GM12865 (cell line): ENCODE measurements around the gene C6orf89.
"Not testable (repeated sequence)": the region's sequence is repeated elsewhere in the genome, so short reads cannot be mapped to it uniquely, and the experiment has no call there.

Experiments
- DNase-seq: peaks from one replicate; pipeline ENCODE4 v3.0.0; 2010; ENCODE audit warnings: low read depth
- H3K4me3 ChIP-seq: 2 replicates; pipeline ENCODE4 v1.5.1; 2011; ENCODE audit warnings: mild to moderate bottlenecking, low read depth, low read length, control low read depth
- CTCF ChIP-seq: IDR thresholded peaks from 2 replicates; pipeline ENCODE4 v1.5.1; 2011; ENCODE audit warnings: low read length, control low read depth, low read depth, inconsistent platforms; ENCODE audit not compliant: insufficient read depth; ENCODE audit errors: missing control alignments

The C6orf89 gene

GRCh38 chr6:36888654-36889481, 3.1 kb downstream of the C6orf89 start:
- peak; percentile 63 for DNase-seq
- H3K4me3 ChIP-seq = no peak overlapping the region
- TF ChIP-seq CTCF = no peak

DNA sequence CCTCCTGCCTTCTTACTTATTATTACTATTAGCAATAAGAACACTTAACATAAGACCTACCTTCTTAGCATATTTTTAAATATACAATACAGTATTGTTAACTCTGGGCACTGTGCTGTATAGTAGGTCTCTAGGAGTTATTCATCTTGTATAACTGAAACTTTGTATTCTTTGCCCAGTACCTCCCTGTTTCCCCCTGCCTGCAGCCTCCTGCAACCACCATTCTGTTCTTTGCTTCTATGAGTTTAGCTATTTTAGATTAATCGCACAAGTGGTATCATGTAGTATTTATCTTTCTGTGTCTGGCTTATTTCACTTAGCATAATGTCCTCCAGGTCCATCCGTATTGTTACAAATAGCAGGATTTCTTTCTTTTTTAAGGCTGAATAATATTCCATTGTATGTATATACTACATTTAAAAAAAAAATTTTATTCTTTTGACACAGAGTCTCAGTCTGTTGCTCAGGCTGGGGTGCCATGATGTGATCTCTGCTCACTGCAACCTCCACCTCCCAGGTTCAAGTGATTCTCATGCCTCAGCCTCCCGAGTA, 4.4 kb downstream of the C6orf89 start:
- DNase-seq = no peak
- TF ChIP-seq CTCF = no peak

DNA sequence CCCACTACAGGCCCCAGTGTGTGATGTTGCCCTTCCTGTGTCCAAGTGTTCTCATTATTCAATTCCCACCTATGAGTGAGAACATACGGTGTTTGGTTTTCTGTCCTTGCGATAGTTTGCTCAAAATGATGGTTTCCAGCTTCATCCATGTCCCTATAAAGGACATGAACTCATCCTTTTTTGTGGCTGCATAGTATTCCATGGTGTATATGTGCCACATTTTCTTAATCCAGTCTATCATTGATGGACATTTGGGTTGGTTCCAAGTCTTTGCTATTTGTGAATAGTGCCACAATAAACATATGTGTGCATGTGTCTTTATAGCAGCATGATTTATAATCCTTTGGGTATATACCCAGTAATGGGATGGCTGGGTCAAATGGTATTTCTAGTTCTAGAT, 5.4 kb downstream of the C6orf89 start:
- DNase-seq, H3K4me3 ChIP-seq: not testable (repeated sequence)

More for the DNA sequence above, 4.4 kb downstream of the C6orf89 start:
- H3K4me3 ChIP-seq = no peak overlapping the region

DNA sequence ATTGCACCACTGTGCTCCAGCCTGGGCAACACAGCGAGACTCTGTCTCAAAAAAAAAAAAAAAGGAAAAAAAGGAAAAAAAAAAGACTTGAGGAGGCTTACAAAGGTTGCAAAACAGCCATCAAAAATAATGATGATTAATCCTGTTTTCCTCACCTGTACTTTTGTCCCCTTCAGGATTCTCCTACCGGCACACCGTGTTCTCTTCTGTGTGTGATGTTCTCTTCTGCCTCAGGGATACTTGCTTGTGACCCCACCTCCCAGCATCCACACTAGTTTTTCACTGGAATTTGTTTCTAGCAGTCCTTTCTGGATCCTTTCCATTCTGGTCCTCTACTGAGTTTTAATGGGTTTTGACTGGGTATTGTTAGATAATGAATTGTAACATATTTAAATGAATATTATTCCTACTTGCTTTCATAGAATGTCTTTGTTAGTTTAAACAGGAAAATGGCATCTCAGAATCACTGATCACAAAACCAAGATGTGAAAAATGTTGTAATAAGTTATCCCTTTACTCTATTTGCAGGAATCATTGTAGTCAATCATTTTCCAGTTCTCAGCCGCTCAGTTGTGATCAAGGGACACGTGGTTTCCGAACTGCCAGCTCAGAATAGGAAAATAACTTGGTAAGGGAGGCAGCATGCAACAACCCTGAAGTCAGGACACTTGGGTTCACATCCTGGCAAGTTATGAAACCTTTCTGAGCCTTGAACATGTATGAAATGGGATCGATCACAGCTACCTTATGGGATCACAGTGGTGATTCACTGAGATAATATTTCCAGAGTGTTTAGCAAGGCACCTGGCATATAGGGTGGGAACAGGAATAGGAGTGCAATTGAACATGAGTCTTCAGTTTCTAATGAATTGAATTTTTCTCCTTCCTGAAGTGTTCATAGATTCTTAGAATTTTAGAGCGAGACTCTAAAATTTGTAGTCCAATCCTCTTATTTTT, 8.5 kb downstream of the C6orf89 start:
- DNase-seq = no peak
- H3K4me3 ChIP-seq = no peak overlapping the region
- TF ChIP-seq CTCF = no peak

GRCh38 chr6:36897609-36898008, 11.9 kb downstream of the C6orf89 start:
- no peak overlapping the region for H3K4me3 ChIP-seq
- no peak for DNase-seq
- no peak for TF ChIP-seq CTCF

- H3K4me3 ChIP-seq = no peak overlapping the region
- TF ChIP-seq CTCF = no peak
- no peak for DNase-seq
These were observed 18.4 kb downstream of the C6orf89 start for GRCh38 chr6:36904114-36904513.

DNA sequence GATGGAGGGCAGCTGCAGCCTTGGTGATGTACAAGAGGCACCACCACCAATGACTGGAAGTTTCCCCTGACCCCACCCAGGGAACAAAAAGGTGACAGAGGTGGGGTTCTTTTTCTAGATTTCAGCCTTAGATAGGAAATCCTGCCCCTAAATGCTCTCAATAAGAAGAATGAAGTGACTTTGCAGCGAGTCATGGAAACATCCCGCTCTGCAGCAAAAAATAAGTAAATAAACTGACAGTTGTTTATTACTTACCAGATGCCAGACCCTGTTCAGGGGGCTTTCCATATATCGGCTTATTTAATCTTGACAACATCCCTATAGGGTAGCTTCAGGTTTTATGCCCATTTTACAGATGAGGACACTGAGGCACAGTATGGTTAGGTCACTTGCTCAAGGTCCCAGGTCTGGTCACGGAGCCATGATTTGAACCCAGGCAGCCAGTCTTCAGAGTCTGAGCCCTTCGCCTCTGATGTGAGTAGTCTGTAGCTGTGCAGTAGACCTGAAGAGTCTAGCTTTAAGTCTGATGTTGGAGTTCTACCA, 19.2 kb downstream of the C6orf89 start:
- no peak for DNase-seq
- no peak overlapping the region for H3K4me3 ChIP-seq
- no peak for TF ChIP-seq CTCF
